GM23248 (cell line): ENCODE data around the gene SERPINA5.

Source experiments
- EZH2 ChIP-seq: fragments of 200-600 bp; sonication (generic); IDR thresholded peaks from 2 replicates; pipeline ENCODE4 v1.6.1; 2018; ENCODE audit warnings: antibody characterized with exemption, mild to moderate bottlenecking; ENCODE audit not compliant: insufficient read depth, poor library complexity, severe bottlenecking
- EZH2phosphoT487 ChIP-seq: fragments of 200-600 bp; sonication (generic); IDR thresholded peaks from 2 replicates; pipeline ENCODE4 v1.6.1; 2018; ENCODE audit warnings: antibody characterized with exemption, moderate library complexity, mild to moderate bottlenecking, low read depth; ENCODE audit not compliant: insufficient read depth

DNA sequence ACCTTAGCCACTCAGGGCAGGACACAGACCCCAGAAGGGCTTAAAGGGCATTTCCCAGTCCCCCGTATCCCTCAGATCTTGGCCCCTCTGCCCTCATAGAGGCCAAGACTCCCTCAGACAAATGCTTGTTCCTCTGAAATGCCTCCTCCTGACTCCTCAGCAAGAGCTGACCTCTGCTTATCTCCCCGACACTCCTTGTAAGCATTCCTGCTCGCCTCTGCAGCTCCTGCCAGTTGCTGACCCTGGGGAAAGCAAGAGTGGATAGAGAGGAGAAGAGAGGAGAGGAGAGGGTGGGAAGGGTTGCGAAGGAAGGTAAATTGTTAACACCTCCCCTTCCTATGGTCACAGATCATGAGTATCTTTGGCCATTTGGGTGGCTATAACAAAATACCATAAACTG lies 7.1 kb downstream of the SERPINA5 start:
- no peak for TF ChIP-seq EZH2phosphoT487
- TF ChIP-seq EZH2, result no peak
